Stomach (tissue), 9 donors: ENCODE results near the gene RERE. TPM values are rescaled to one million over a fixed set of nuclear protein-coding genes. Genes with fewer than 3 reads are reported as not detected.
"Not testable (repeated sequence)": the region's sequence is repeated elsewhere in the genome, so short reads cannot be mapped to it uniquely, and the experiment has no call there.

Experiments used
- DNase-seq, 2 donors: peaks; one replicate each; pipeline versions ENCODE4 v3.0.0 to v3.0.0-alpha.2; 2013 to 2019
- H3K27ac ChIP-seq, 5 donors: fragments of 200-600 bp in 4 of 5; sonication (generic) in 4 of 5; one replicate each; pipeline ENCODE4 v1.5.1; 2013 to 2019; ENCODE audit warnings: mild to moderate bottlenecking in 1 of 5, moderate library complexity in 1 of 5
- H3K27me3 ChIP-seq, 3 donors: fragments of 200-600 bp; sonication (generic); one replicate each; pipeline ENCODE4 v1.5.1; 2017 to 2019; ENCODE audit warnings: mixed run types in 1 of 3
- H3K36me3 ChIP-seq, 4 donors: fragments of 200-600 bp; sonication (generic); 1 replicate in 3 of 4; 2 replicates in 1 of 4; pipeline ENCODE4 v1.5.1; 2016 to 2019
- H3K4me1 ChIP-seq, 4 donors: fragments of 200-600 bp; sonication (generic); one replicate each; pipeline ENCODE4 v1.5.1; 2016 to 2019
- H3K4me3 ChIP-seq, 4 donors: fragments of 200-600 bp; sonication (generic) in 3 of 4; one replicate each; pipeline ENCODE4 v1.5.1; 2016 to 2019; ENCODE audit warnings: mild to moderate bottlenecking in 1 of 4
- H3K9me3 ChIP-seq, 4 donors: fragments of 200-600 bp; sonication (generic); one replicate each; pipeline ENCODE4 v1.5.1; 2016 to 2019
- CTCF ChIP-seq, 7 experiments: fragments of 450-650 bp in 4 of 7; fragments of 200-600 bp in 3 of 7; sonication (generic) in 3 of 7; IDR thresholded peaks; one replicate each; pipeline ENCODE4 v1.5.1; 2016 to 2019; ENCODE audit warnings: antibody characterized with exemption in 7 of 7, control low read depth in 2 of 7, mild to moderate bottlenecking in 1 of 7
- EP300 ChIP-seq: sonication (generic); formaldehyde crosslinking; IDR thresholded peaks from one replicate; pipeline ENCODE4 v1.6.1; 2017; ENCODE audit warnings: antibody characterized with exemption
- POLR2A ChIP-seq, 4 donors: fragments of 450-650 bp; IDR thresholded peaks; one replicate each; pipeline ENCODE4 v1.6.1; 2016; ENCODE audit warnings: antibody characterized with exemption in 4 of 4, control low read depth in 2 of 4, mild to moderate bottlenecking in 1 of 4, moderate library complexity in 1 of 4
- POLR2AphosphoS5 ChIP-seq, 3 donors: sonication (generic); formaldehyde crosslinking; IDR thresholded peaks; one replicate each; pipeline ENCODE4 v1.6.1; 2016; ENCODE audit warnings: antibody characterized with exemption in 3 of 3
- WGBS, 5 donors: extraction: QIAGEN DNeasy Blood & Tissue Kit in 3 of 5; methylation state at CpG; one replicate each; pipeline versions ENCODE4 v1.1.5 to v1.1.7; 2013 to 2018; 5-methylcytosine and 5-hydroxymethylcytosine counted together
- intact Hi-C: fragments of 100-400 bp; cut with DNase I; formaldehyde crosslinking; loops from one replicate; pipeline ENCODE4 v1.15.1; 2023; ENCODE audit warnings: low total_unique reads
- polyA plus RNA-seq, 3 donors: library from polyadenylated mRNA; stranded (reverse); fragments of 200-250 nt; gene quantifications; one replicate each; pipeline ENCODE4 v1.2.3, GENCODE V29; 2013
- total RNA-seq, 5 donors: library from RNA; depleted of rRNA; stranded (reverse); fragments of >200 nt; gene quantifications; one replicate each; pipeline versions ENCODE4 v1.1.0 to v1.2.3, GENCODE V29; 2014 to 2016
- donor health status: healthy with polysubstance abuse.
- donor health status: Bipolar disorder and iron deficiency.
- donor health status: healthy.

Gene RERE
- total and polyA plus RNA-seq, 8 donors = 15.6 to 198 (median 79.3) TPM

- no peak for DNase-seq
- Histone ChIP-seq H3K4me3 (no peak overlapping the region), H3K36me3 (peaks cover 0 to 9% (median 6%) of the 10 kb centered on the region in 4 donors), H3K4me1 (peaks cover 0 to 29% (median 9%) of the 10 kb centered on the region in 4 donors), H3K9me3 (no peaks in the 10 kb centered on the region), H3K27me3 (no peaks in the 10 kb centered on the region), H3K27ac (peak overlapping the region in 1 of 5 donors; percentile 65)
- TF ChIP-seq CTCF (IDR thresholded peaks at IDR 0.05) (no peak), EP300 (no peak), POLR2A (IDR thresholded peaks at IDR 0.05) (no peak), POLR2AphosphoS5 (IDR thresholded peaks at IDR 0.05) (no peak)
- intact Hi-C loops = no loop called here
- WGBS, 5 donors = 87 to 94% (median 91%) methylated on average over 9 of the region's 9 CpGs
Observed at GRCh38 chr1:8447616-8448150, 369.8 kb downstream of the RERE start.

- H3K9me3 ChIP-seq, H3K27ac ChIP-seq, H3K4me3 ChIP-seq, H3K27me3 ChIP-seq, intact Hi-C loops, DNase-seq, H3K36me3 ChIP-seq: not testable (repeated sequence)
- 79 to 85% (median 80%) methylated on average over 5 of the region's 5 CpGs for WGBS, 5 donors
- H3K4me1 ChIP-seq = peaks cover 0 to 24% (median 9%) of the 10 kb centered on the region in 4 donors
Observed at GRCh38 chr1:8446119-8446518, 371.3 kb downstream of the RERE start.

GRCh38 chr1:8443558-8444194 is 373.8 kb downstream of the RERE start:
- 37 to 80% (median 59%) methylated on average over 1 of the region's 1 CpG for WGBS, 5 donors
- intact Hi-C loops = no loop called here
- TF ChIP-seq POLR2AphosphoS5 (IDR thresholded peaks at IDR 0.05) (no peak), POLR2A (IDR thresholded peaks at IDR 0.05) (no peak), EP300 (no peak), CTCF (IDR thresholded peaks at IDR 0.05) (no peak)
- DNase-seq = no peak
- Histone ChIP-seq H3K36me3 (peaks cover 0 to 9% (median 6%) of the 10 kb centered on the region in 4 donors), H3K9me3 (no peaks in the 10 kb centered on the region), H3K4me1 (peaks cover 11 to 28% (median 18%) of the 10 kb centered on the region in 4 donors), H3K27me3 (no peaks in the 10 kb centered on the region), H3K4me3 (no peak overlapping the region), H3K27ac (no peak overlapping the region)

- DNase-seq = no peak
- Histone ChIP-seq H3K36me3 (no peaks in the 10 kb centered on the region), H3K9me3 (no peaks in the 10 kb centered on the region), H3K4me1 (peaks cover 13 to 30% (median 26%) of the 10 kb centered on the region in 4 donors), H3K27ac (peak overlapping the region in 1 of 5 donors; percentile 31), H3K4me3 (no peak overlapping the region), H3K27me3 (no peaks in the 10 kb centered on the region)
- intact Hi-C loops = no loop called here
- 67 to 89% (median 85%) methylated on average over 3 of the region's 3 CpGs for WGBS, 5 donors
- no peak for TF ChIP-seq EP300
- no peak for TF ChIP-seq POLR2A (IDR thresholded peaks at IDR 0.05)
- TF ChIP-seq POLR2AphosphoS5 (IDR thresholded peaks at IDR 0.05) = no peak
- TF ChIP-seq CTCF (IDR thresholded peaks at IDR 0.05) = no peak
Observed at GRCh38 chr1:8441426-8441825, 376.0 kb downstream of the RERE start.
